KOPT-K1 (cell line): ENCODE results near the gene CTXND1.

ENCODE experiments used
- H3K27ac ChIP-seq: fragments of 200-600 bp; sonication (generic); 2 replicates; pipeline ENCODE4 v1.5.1; 2016; ENCODE audit warnings: antibody characterized with exemption, mild to moderate bottlenecking, low read depth, low read length; ENCODE audit not compliant: poor library complexity, severe bottlenecking
- H3K36me3 ChIP-seq: fragments of 200-600 bp; sonication (generic); 2 replicates; pipeline ENCODE4 v1.5.1; 2017; ENCODE audit warnings: antibody characterized with exemption, mild to moderate bottlenecking, low read length, moderate library complexity; ENCODE audit not compliant: insufficient read depth
- H3K9me3 ChIP-seq: fragments of 200-600 bp; sonication (generic); 2 replicates; pipeline ENCODE4 v1.5.1; 2017; ENCODE audit warnings: antibody characterized with exemption, low read length, mild to moderate bottlenecking; ENCODE audit not compliant: insufficient read depth, poor library complexity, severe bottlenecking

CTXND1 gene

DNA sequence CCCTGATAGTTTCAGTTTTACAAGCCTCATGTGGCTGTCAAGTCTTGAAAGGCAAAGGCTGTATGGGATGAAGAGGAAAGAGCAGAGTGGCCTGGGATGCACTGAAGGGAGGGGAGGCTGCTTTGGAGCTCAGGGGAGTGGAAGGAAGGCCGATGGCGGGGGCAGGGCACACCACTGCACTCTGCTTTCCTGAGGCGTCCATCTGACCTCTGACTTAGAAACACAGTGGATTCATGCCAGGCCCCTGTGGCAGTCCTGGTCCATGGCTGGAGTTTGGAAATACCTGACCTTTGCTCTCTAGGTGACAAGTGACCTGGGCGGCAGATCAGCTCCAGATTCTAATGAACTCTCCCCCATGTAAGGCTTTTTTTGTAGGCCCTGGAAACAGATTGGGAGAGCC is 80.2 kb downstream of the CTXND1 start:
- Histone ChIP-seq H3K27ac (no peak overlapping the region), H3K9me3 (no peaks in the 10 kb centered on the region), H3K36me3 (peaks cover 9% of the 10 kb centered on the region; the same call in 1 of the 2 replicates)

DNA sequence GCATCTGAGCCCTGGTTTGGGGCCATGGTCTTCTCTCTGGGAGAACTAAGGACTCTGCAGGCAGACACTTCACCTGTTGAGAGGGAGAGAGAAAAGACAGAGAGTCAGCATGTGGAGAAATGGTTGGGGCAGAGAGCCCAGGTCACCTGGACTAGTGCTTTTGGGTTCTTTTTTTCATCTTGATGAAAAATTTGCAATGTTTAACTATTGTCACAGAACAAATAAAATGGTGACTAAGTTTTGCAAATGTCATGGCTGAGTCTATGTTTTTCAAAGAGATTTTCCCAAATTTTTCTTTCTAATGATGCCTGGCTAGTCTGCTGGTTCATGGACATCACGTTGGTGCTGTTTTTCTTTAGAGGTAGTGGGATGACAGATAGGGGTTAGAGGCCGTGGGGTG is 81.4 kb downstream of the CTXND1 start:
- Histone ChIP-seq H3K36me3 (peaks cover 6% of the 10 kb centered on the region; the same call in 1 of the 2 replicates), H3K27ac (no peak overlapping the region)

DNA sequence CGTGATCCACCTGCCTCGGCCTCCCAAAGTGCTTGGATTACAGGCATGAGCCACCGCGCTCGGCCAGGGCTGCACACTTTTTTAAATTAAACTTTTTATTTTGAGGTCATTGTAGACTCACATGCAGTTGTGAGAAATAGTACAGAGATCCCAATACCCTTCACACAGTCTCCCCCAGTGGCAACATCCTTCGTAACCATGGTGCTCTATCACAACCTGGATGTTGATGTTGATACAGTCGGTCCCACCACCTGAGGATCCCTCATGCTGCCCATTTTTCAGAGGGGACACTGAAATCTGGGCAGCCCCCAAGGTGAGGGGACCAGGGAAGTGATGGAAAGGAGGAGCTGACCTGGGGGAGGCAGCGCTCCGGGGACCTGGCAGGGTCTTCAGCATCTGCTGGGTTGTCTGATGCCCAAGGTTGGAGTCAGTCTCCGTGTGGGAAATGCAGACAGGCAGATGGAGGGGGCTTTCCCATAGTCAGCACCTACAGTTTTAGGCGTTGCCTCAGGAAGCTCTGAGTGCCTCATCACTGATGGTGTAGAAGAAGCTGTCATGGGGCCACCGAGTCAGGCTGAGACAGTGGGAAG is 82.2 kb downstream of the CTXND1 start:
- no peaks in the 10 kb centered on the region; the same call in 1 of the 2 replicates for H3K36me3 ChIP-seq

More for the DNA sequence above, 81.4 kb downstream of the CTXND1 start:
- no peaks in the 10 kb centered on the region for H3K9me3 ChIP-seq

DNA sequence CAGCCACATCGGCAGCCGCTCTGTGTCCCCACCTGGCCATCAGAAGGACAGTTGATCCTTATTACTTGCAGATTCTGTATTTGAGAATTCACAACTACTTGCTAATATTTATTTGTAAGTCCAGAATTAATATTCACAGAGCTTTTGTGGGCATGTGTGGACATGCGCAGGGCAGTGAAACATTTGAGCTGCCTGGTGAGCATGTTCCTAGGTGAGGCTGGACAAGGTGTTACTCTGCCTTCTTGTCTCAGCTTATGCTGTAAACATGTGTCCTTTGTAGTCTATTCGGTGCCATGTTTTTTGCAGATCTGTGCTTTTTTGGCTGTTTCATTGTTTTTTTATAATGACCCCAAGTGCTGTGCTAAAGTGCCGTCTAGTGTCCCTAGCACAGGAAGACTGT is 83.6 kb downstream of the CTXND1 start:
- Histone ChIP-seq H3K9me3 (no peaks in the 10 kb centered on the region), H3K36me3 (peaks cover 3% of the 10 kb centered on the region), H3K27ac (no peak overlapping the region)

More for the DNA sequence above, 82.2 kb downstream of the CTXND1 start:
- H3K9me3 ChIP-seq, result no peaks in the 10 kb centered on the region
- H3K27ac ChIP-seq, result no peak overlapping the region

DNA sequence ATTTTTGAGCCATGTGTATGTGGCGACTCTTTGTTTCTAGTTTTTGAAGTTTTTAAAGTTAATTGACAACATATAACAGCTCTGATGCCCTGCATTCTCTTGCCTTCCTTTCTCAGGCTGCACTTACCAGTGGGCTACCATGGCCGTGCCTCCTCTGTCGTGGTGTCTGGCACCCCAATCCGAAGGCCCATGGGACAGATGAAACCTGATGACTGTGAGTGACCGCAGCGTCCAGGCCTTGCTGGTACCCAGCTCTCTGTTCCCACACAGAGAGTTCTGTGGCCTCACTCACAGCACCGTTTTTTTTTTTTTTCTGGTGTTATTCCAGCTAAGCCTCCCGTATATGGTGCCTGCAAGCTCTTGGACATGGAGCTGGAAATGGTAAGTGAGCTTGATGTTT is 84.1 kb downstream of the CTXND1 start:
- peaks cover 8% of the 10 kb centered on the region for H3K36me3 ChIP-seq
- H3K27ac ChIP-seq, result no peak overlapping the region
- no peaks in the 10 kb centered on the region for H3K9me3 ChIP-seq

DNA sequence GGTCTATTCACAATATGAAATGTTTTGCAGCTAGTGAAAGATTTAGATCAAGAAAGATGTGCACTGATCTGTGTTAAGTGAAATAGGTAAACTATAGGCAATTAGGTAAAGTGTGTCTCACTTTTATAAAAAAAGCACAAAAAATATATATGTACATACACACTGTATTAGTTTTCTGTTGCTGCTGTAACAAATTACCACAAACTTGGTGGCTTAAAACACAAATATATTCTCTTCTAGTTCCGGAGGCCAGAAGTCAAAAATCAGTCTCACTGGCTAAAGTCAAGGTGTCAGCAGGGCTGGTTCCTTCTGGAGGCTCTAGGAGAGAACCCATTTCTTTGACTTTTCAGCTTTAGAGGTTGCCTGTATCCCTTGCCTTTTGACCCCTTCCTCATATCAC is 88.1 kb downstream of the CTXND1 start:
- no peak overlapping the region for H3K27ac ChIP-seq
- no peaks in the 10 kb centered on the region for H3K9me3 ChIP-seq
- H3K36me3 ChIP-seq, result peaks cover 32% of the 10 kb centered on the region

DNA sequence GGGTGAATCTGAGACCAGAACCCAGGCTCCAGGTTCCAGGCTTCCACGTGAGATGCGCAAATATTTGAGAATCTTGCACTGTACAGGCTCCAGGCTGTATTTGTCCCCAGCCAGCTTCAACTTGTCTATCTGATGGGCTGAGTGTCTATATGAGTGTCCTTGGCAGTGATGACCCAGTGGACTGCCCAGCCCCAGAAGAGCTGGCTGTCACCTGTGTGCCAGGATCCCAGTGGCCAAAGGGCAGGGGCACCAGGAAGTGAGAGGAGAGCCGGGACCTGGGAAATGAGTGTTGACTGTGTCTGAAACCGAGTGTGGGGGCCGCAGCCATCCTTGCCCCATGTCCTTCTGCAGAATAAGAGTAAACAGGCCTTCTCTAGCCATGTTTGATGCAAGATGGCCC is 88.8 kb downstream of the CTXND1 start:
- no peaks in the 10 kb centered on the region for H3K9me3 ChIP-seq
- no peak overlapping the region for H3K27ac ChIP-seq
- H3K36me3 ChIP-seq, result peaks cover 37% of the 10 kb centered on the region

DNA sequence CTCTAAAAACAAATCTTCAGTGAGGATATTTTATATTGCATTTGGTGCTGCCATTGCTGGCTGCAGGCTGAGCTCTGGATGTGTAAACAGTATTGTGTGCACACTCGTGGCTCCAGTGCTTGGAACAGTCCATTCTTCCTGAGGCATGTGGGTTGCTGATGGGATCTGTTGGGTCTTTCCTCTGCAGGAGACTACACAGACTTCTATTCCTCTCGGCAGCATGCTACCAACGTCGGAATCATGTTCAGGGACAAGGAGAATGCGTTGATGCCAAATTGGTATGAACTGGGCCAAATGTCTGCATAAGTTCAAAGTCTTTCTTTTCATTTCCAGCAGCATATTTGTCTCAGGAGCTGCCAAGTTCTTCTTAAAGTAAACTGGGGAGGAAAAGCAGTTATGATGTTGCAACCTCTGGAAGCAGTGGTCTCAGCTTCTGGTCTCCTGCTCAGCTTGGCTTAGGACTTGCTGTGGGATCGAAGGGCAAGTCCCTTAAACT is 89.9 kb downstream of the CTXND1 start:
- H3K36me3 ChIP-seq, result peaks cover 40% of the 10 kb centered on the region

DNA sequence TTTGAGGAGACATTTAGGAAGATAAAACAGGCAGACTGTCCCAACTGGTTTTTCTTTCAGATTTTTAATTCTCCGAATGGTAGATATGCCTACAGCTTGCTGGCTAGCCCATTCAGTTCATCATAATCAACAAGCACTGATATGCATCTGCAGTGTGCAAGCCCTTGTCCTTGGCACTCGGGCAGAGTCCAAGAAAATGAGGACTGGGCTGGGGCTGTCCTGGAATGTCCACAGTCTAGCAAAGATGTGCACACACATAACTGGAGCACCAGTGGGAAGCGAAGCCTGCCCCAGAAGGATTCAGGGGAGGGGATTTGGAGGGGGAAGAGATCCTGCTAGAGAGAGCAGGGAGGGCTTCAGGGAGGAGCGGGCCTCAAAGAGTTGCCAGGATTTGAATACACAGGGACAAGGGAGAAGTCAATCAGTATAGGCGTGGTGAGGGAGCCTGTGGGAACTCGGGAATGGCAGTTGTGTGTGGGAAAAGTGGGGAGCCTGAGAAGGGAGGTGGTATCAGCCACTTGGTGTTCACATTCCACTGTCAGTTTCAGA is 90.5 kb downstream of the CTXND1 start:
- H3K36me3 ChIP-seq, result peaks cover 40% of the 10 kb centered on the region
- peak overlapping the region; percentile 87 for H3K27ac ChIP-seq

More for the DNA sequence above, 89.9 kb downstream of the CTXND1 start:
- Histone ChIP-seq H3K9me3 (no peaks in the 10 kb centered on the region), H3K27ac (no peak overlapping the region)

DNA sequence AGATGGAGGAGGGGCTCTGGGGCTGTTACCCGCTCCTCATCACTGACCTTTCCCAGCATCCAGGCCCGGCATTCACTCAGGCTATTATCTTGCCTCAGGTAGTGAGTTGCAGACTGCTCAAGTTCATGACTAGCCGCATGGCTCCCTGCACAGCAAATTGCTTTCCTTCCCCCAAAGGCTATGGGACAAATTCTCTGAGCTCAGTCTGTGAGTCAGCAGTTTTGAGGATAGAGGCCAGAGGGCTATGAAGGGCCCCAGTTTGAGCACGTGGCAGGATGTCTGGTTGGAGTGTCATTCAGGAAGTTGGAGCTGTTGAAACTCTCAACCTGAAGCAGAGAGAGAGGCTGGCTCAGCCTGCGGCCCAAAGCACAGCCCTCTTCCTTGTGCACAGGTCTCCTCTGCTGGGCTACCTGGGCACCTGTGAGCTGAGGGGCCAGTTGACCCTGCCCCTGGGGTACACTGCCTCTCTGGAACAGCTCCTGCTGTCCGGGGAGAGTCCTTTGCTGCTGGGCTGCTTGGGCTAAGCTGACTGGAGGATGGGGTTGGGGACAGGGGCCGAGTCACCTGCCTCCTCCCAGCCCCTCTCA is 91.3 kb downstream of the CTXND1 start:
- peaks cover 40% of the 10 kb centered on the region for H3K36me3 ChIP-seq
- no peaks in the 10 kb centered on the region for H3K9me3 ChIP-seq
- H3K27ac ChIP-seq, result peak overlapping the region; percentile 87

More for the DNA sequence above, 90.5 kb downstream of the CTXND1 start:
- H3K9me3 ChIP-seq, result no peaks in the 10 kb centered on the region

DNA sequence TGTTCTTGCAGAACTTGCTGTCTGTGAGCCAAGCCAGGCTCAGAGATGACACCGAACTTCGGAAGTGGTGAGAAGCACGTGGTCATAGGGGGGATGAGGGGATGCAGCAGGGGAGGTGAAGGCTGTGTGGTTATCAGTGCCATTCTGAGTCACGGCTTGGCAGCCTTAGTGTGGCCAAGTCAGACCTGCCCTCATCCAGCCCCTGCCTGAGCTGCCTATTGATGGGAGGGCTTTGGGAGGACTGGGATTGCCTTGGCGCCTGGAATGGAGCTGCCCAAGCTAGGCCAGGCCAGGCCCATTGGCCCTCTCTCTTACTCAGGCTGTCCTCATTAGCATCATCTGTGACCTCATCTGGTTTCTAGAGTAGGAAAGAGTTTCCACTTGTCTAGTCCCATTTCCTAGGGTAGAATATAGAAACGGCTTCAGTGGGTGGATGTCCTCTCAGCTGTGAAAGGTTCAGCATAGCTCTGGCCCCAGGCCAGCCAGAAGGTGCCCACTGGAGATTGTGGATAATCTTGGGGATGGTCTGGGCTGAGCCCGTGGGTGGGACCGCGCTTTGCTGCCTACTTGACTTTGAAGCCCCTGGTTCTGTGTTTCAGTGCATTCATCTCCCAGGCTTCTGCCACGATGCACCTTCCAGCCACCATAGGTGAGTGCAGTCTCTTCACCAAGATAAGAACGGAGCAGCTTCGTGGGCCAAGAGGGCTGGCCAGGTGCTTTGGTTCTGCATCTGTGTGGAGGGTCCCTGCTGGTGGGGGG is 92.0 kb downstream of the CTXND1 start:
- no peaks in the 10 kb centered on the region for H3K9me3 ChIP-seq
- H3K36me3 ChIP-seq, result peaks cover 40% of the 10 kb centered on the region
- H3K27ac ChIP-seq, result peak overlapping the region; percentile 87

DNA sequence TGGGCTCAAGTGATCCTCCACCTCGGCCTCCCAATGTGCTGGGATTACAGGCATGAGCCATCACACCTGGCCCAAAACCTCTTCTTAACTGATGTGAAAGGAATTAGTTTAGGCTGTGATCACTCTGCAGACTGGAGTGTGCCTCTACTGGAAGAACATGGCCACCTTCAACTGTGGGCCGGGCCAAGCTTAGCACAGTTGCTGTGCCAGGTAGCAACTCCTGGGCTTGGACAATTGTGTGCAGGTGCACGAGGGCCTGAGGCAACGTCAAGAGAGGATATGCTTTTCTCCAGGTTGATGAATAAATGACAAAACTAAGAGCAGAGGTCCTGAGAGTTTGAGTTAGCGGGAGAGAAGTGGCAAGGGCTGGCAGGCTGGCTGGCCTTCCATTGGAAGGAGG is 92.7 kb downstream of the CTXND1 start:
- H3K27ac ChIP-seq, result peak overlapping the region; percentile 87
- H3K36me3 ChIP-seq, result peaks cover 40% of the 10 kb centered on the region
- no peaks in the 10 kb centered on the region for H3K9me3 ChIP-seq

DNA sequence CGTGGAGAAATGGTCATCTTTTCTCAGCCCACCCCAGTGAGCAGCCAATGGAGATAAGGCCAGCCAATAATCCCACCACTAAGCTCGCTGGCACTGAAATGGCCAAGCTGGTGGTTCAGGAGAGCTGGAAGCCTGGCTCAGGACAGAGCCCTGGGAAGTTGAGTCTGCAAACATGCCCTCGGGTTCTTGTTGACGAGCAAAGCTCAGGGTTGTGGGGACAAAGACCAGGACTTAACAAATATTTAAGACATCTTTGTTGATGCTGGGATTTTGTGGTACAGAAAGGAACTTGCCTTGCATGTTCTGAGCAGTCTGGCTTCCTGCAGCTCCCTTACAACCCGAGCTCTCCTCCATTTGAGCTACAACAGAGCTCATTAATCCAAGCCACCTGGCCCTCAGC is 94.8 kb downstream of the CTXND1 start:
- H3K9me3 ChIP-seq, result no peaks in the 10 kb centered on the region
- no peak overlapping the region for H3K27ac ChIP-seq
- peaks cover 25% of the 10 kb centered on the region for H3K36me3 ChIP-seq

DNA sequence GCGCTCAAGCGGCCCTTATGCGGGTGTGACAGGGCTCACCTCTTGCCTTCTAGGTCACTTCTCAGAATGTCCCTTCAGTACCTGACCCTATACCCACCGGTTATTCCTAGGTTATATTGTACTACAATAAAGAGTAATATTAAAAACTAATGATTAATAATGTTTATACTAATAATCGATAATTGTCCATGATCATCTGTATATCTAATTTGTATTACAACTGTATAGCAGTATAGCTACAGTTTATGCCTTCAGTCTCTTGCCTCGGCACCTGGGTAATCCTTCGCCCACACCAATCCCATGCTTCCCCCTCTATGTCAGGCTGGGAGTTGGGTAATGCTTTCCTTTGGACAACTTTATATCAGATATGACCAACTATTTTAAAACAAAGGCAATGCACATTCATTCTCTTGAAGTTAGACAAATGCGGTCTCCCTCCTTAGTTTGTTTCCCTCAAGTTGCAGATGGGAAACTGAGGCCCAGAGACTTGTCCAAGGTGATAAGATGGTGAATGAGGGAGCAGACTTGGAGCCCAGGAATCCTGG is 95.8 kb downstream of the CTXND1 start:
- Histone ChIP-seq H3K27ac (no peak overlapping the region), H3K9me3 (no peaks in the 10 kb centered on the region), H3K36me3 (peaks cover 16% of the 10 kb centered on the region; the same call in 1 of the 2 replicates)
